HepG2 (cell line): ENCODE data around the gene P2RY2.
A peak's percentile ranks its signal among the peaks of the same experiment; 100 is the strongest.

Source experiments
- CAMTA2 ChIP-seq: sonication (generic); formaldehyde crosslinking; IDR thresholded peaks from 2 replicates; pipeline ENCODE4 v1.4.0; 2020; ENCODE audit warnings: mild to moderate bottlenecking, missing genetic modification reagents, borderline replicate concordance
- CEBPB ChIP-seq: IDR thresholded peaks from 2 replicates; pipeline ENCODE4 v1.6.1; 2011; ENCODE audit warnings: low read depth, low read length, improper control_type of control experiment, borderline replicate concordance
- CREB1 ChIP-seq, 2 experiments: fragments of 450-650 bp in 1 of 2; IDR thresholded peaks; 2 replicates each; pipeline ENCODE4 v1.6.1; 2016 to 2017; ENCODE audit warnings: control low read depth in 1 of 2, mild to moderate bottlenecking in 1 of 2, missing compliant biosample characterization in 1 of 2, missing genetic modification characterization in 1 of 2
- EZH2 ChIP-seq: conservative IDR thresholded peaks from 2 replicates; pipeline ENCODE4 v1.6.1; 2012; ENCODE audit warnings: mild to moderate bottlenecking, low read depth, low read length, moderate library complexity
- FOXP1 ChIP-seq, 2 experiments: fragments of 450-650 bp in 1 of 2; IDR thresholded peaks; 2 replicates each; pipeline ENCODE4 v1.6.1; 2017 to 2018; ENCODE audit warnings: antibody characterized with exemption in 1 of 2
- HOXA7 ChIP-seq: sonication (generic); formaldehyde crosslinking; IDR thresholded peaks from 2 replicates; pipeline ENCODE4 v1.8.1; 2022; ENCODE audit warnings: mild to moderate bottlenecking, missing genetic modification reagents, moderate library complexity
- KDM5B ChIP-seq: sonication (generic); formaldehyde crosslinking; IDR thresholded peaks from 2 replicates; pipeline ENCODE4 v1.4.0; 2020; ENCODE audit warnings: missing genetic modification reagents, mild to moderate bottlenecking, borderline replicate concordance
- KLF13 ChIP-seq: sonication (generic); formaldehyde crosslinking; IDR thresholded peaks from 2 replicates; pipeline ENCODE4 v1.4.0; 2020; ENCODE audit warnings: mild to moderate bottlenecking, missing genetic modification reagents
- POLR2A ChIP-seq, 2 experiments: IDR thresholded peaks; 2 replicates each; pipeline ENCODE4 v1.6.1; 2011; ENCODE audit warnings: low read depth in 2 of 2, low read length in 2 of 2, mild to moderate bottlenecking in 1 of 2, moderate library complexity in 1 of 2; ENCODE audit not compliant: insufficient read depth in 1 of 2

DNA sequence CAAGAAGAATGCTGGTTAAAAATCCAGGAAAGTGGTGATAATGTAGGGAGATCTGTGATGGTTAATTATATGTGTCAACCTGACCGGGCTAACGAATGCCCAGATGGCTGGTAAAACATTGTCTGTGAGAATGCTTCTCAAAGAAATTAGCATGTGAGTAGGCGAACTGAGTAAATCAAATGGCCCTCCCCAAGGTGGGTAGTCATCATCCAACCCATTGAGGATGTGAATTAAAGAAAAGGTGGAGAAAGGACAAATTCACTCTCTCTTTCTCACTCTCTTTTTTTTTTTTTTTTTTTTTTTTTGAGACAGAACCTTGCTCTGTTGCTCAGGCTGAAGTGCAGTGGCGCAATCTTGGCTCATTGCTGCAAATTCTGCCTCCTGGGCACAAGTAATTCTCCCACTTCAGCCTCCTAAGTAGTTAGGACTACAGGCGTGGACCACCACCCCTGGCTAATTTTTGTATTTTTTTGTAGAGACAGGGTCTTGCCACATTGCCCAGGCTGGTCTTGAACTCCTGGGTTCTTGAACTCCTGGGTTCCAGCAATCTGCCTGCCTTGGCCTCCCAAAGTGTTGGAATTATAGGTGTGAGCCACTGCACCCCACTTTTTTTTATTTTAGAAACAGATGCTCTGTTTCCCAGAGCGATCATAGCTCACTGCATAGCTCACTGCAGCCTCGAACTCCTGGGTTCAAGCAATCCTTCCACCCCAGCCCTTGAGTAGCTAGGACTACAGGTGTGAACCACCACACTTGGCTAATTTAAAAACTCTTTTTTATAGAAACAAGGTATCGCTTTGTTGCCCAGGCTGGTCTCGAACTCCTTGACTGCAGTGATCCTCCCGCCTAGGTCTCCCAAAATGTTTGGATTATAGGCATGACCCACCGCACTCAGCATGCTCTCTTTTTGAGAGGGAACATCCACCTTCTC is 32.0 kb downstream of the P2RY2 start:
- no peak for TF ChIP-seq KDM5B
- TF ChIP-seq FOXP1 (IDR thresholded peaks at IDR 0.05), result no peak
- TF ChIP-seq FOXP1 (CRISPR knock-in tag; IDR thresholded peaks at IDR 0.05), result no peak
- TF ChIP-seq EZH2, result no peak
- no peak for TF ChIP-seq HOXA7
- TF ChIP-seq CREB1 (IDR thresholded peaks at IDR 0.05), result no peak
- no peak for TF ChIP-seq CREB1 (CRISPR knock-in tag; IDR thresholded peaks at IDR 0.05)
- no peak for TF ChIP-seq CAMTA2
- no peak for TF ChIP-seq KLF13 (CRISPR knock-in tag)
- TF ChIP-seq CEBPB, result 0 out of 2 replicates have a peak, but pooled peaks have one; percentile 31
- TF ChIP-seq POLR2A (IDR thresholded peaks at IDR 0.05; ENCODE audit: insufficient read depth in 1 of 2, low read depth in 2 of 2, low read length in 2 of 2), result no peak
